Testis (tissue), 2 donors: ENCODE results near the gene ATP5PD.

Experiments used
- POLR2A ChIP-seq: fragments of 450-650 bp; IDR thresholded peaks from one replicate; pipeline ENCODE4 v1.6.1; 2017; ENCODE audit warnings: antibody characterized with exemption, mild to moderate bottlenecking, moderate library complexity
- TF ChIP-seq, protein P1 (sequence below), 3 experiments: fragments of 450-650 bp in 2 of 3; fragments of 200-600 bp in 1 of 3; sonication (generic) in 1 of 3; IDR thresholded peaks; one replicate each; pipeline ENCODE4 v1.5.1; 2016 to 2019; ENCODE audit warnings: antibody characterized with exemption in 3 of 3, mild to moderate bottlenecking in 2 of 3, moderate library complexity in 1 of 3

GRCh38 chr17:75068750-75069149 lies 22.0 kb upstream of the ATP5PD start:
- TF ChIP-seq, protein P1, sequence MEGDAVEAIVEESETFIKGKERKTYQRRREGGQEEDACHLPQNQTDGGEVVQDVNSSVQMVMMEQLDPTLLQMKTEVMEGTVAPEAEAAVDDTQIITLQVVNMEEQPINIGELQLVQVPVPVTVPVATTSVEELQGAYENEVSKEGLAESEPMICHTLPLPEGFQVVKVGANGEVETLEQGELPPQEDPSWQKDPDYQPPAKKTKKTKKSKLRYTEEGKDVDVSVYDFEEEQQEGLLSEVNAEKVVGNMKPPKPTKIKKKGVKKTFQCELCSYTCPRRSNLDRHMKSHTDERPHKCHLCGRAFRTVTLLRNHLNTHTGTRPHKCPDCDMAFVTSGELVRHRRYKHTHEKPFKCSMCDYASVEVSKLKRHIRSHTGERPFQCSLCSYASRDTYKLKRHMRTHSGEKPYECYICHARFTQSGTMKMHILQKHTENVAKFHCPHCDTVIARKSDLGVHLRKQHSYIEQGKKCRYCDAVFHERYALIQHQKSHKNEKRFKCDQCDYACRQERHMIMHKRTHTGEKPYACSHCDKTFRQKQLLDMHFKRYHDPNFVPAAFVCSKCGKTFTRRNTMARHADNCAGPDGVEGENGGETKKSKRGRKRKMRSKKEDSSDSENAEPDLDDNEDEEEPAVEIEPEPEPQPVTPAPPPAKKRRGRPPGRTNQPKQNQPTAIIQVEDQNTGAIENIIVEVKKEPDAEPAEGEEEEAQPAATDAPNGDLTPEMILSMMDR (IDR thresholded peaks at IDR 0.05), result no peak
- no peak for TF ChIP-seq POLR2A
